HG03097 (cell line): Measurements from ENCODE around the gene RELL2.

ENCODE experiments used
- ATAC-seq: cut with Tn5 transposase; IDR thresholded peaks from one replicate; pipeline ENCODE4 v1.9.1; 2021; ENCODE audit not compliant: unreplicated experiment, low FRiP score

The RELL2 gene

GRCh38 chr5:141672841-141673813, 36.3 kb downstream of the RELL2 start:
- ATAC-seq: no peak

GRCh38 chr5:141674747-141675146, 38.0 kb downstream of the RELL2 start:
- ATAC-seq: no peak

GRCh38 chr5:141675672-141676071, 38.9 kb downstream of the RELL2 start:
- no peak for ATAC-seq

GRCh38 chr5:141677415-141677814, 40.6 kb downstream of the RELL2 start:
- no peak for ATAC-seq

- no peak for ATAC-seq
Observed at GRCh38 chr5:141680178-141680577, 43.4 kb downstream of the RELL2 start.

- ATAC-seq: no peak
Observed at GRCh38 chr5:141680751-141681201, 44.0 kb downstream of the RELL2 start.

GRCh38 chr5:141681295-141681694, 44.5 kb downstream of the RELL2 start:
- no peak for ATAC-seq

GRCh38 chr5:141681695-141682641, 45.2 kb downstream of the RELL2 start, which contains the start of gene ARAP3:
ARAP3 (minus strand) TSS chr5:141682230; CDS start chr5:141680486, 1,744 bp downstream.
- ATAC-seq: no peak

GRCh38 chr5:141683596-141684141, 46.9 kb downstream of the RELL2 start:
- no peak for ATAC-seq

- no peak for ATAC-seq
Observed at GRCh38 chr5:141685591-141685990, 48.8 kb downstream of the RELL2 start.

GRCh38 chr5:141686648-141687416, 50.0 kb downstream of the RELL2 start:
- no peak for ATAC-seq
